ENCODE data around the gene COA4.

COA4 gene

GRCh38 chr11:73862986-73863385 lies 13.7 kb downstream of the COA4 start:
- DNase-seq, result no peak

GRCh38 chr11:73860202-73860601 lies 16.4 kb downstream of the COA4 start:
- no peak for DNase-seq

- no peak for DNase-seq
Measured at GRCh38 chr11:73859671-73860070, 17.0 kb downstream of the COA4 start.

- peak in 8 of 14 donors; percentile 11 to 58 (median 43) for DNase-seq
Measured at GRCh38 chr11:73856031-73856567, 20.5 kb downstream of the COA4 start.

GRCh38 chr11:73854680-73855079 lies 22.0 kb downstream of the COA4 start:
- no peak for DNase-seq

GRCh38 chr11:73852049-73852448 lies 24.6 kb downstream of the COA4 start:
- DNase-seq, result no peak

GRCh38 chr11:73851046-73851764 lies 25.4 kb downstream of the COA4 start:
- no peak for DNase-seq

- no peak for DNase-seq
Measured at GRCh38 chr11:73839123-73839457, 37.6 kb downstream of the COA4 start.

- DNase-seq, result peak in 1 of 14 donors; percentile 6
Measured at GRCh38 chr11:73838443-73839122, 38.1 kb downstream of the COA4 start.

GRCh38 chr11:73833067-73833466 lies 43.6 kb downstream of the COA4 start:
- DNase-seq, result no peak

GRCh38 chr11:73830261-73830660 lies 46.4 kb downstream of the COA4 start:
- no peak for DNase-seq

All from C1 segment of cervical spinal cord (tissue), 14 donors.